Measurements from ENCODE around the gene PPFIBP1.
"Not testable (repeated sequence)": the region's sequence is repeated elsewhere in the genome, so short reads cannot be mapped to it uniquely, and the experiment has no call there.

PPFIBP1 gene

GRCh38 chr12:27577688-27578087 lies 53.7 kb downstream of the PPFIBP1 start:
- Histone ChIP-seq H4K91ac (ENCODE audit: low read depth, low read length) (no peak overlapping the region), H3K14ac (ENCODE audit: low read length) (no peak overlapping the region), H3K27ac (ENCODE audit: low read depth, low read length) (no peak overlapping the region), H2AK5ac (ENCODE audit: low read length) (no peak overlapping the region), H3K9ac (ENCODE audit: low read length) (no peak overlapping the region), H2BK5ac (ENCODE audit: low read depth, low read length, poor library complexity) (no peak overlapping the region), H3K23ac (ENCODE audit: low read length) (no peak overlapping the region), H2AFZ (ENCODE audit: insufficient read depth, low read length, poor library complexity) (no peak overlapping the region), H3K79me2 (ENCODE audit: control insufficient read depth, insufficient read depth, low read length, poor library complexity) (no peaks in the 10 kb centered on the region), H2BK12ac (ENCODE audit: low read length) (no peak overlapping the region), H4K8ac (ENCODE audit: low read depth, low read length) (no peak overlapping the region), H2BK120ac (ENCODE audit: insufficient read depth, low read length, poor library complexity) (no peak overlapping the region), H4K12ac (ENCODE audit: low read depth, low read length) (no peak overlapping the region), H3K9me3 (ENCODE audit: insufficient read depth, low read depth, low read length) (no peaks in the 10 kb centered on the region), H3K79me1 (ENCODE audit: low read length) (no peaks in the 10 kb centered on the region), H3K36me3 (ENCODE audit: control insufficient read depth in 1 of 2, insufficient read depth in 2 of 2, low read length in 2 of 2) (peaks cover 6 to 13% of the 10 kb centered on the region in 2 experiments), H3K4me2 (ENCODE audit: low read length) (no peak overlapping the region), H3K18ac (ENCODE audit: low read length) (no peak overlapping the region), H3K27me3 (ENCODE audit: insufficient read depth, low read length) (no peaks in the 10 kb centered on the region), H3K4me1 (ENCODE audit: control insufficient read depth in 1 of 2, insufficient read depth in 2 of 2, low read length in 2 of 2) (peaks cover 0 to 4% of the 10 kb centered on the region in 2 experiments), H3K4me3 (ENCODE audit: low read depth, low read length) (no peak overlapping the region), H3K4ac (ENCODE audit: low read depth, low read length) (no peak overlapping the region)
- WGBS (ENCODE audit: extremely low coverage, insufficient coverage, insufficient read length): 100% methylated on average over 1 of the region's 4 CpGs
- DNase-seq: no peak

GRCh38 chr12:27578689-27579372 lies 54.8 kb downstream of the PPFIBP1 start:
- WGBS (ENCODE audit: extremely low coverage, insufficient coverage, insufficient read length): no CpG with 5 or more reads among the region's 7 CpGs
- DNase-seq: no peak
- no peak overlapping the region for H2AK5ac ChIP-seq (ENCODE audit: low read length)

GRCh38 chr12:27580561-27581330 lies 56.7 kb downstream of the PPFIBP1 start:
- H2AFZ ChIP-seq (ENCODE audit: insufficient read depth, low read length, poor library complexity): no peak overlapping the region
- no peak overlapping the region for H2BK120ac ChIP-seq (ENCODE audit: insufficient read depth, low read length, poor library complexity)
- no peak overlapping the region for H3K4me2 ChIP-seq (ENCODE audit: low read length)
- WGBS (ENCODE audit: extremely low coverage, insufficient coverage, insufficient read length): no CpG with 5 or more reads among the region's 9 CpGs
- no peak overlapping the region for H3K4ac ChIP-seq (ENCODE audit: low read depth, low read length)
- no peak overlapping the region for H2BK5ac ChIP-seq (ENCODE audit: low read depth, low read length, poor library complexity)
- DNase-seq: no peak
- H3K27me3 ChIP-seq (ENCODE audit: insufficient read depth, low read length): no peaks in the 10 kb centered on the region
- H4K8ac ChIP-seq (ENCODE audit: low read depth, low read length): no peak overlapping the region
- no peaks in the 10 kb centered on the region for H3K79me1 ChIP-seq (ENCODE audit: low read length)
- H4K12ac ChIP-seq (ENCODE audit: low read depth, low read length): no peak overlapping the region
- H3K23ac ChIP-seq (ENCODE audit: low read length): no peak overlapping the region
- no peak overlapping the region for H2AK5ac ChIP-seq (ENCODE audit: low read length)
- no peak overlapping the region for H3K9ac ChIP-seq (ENCODE audit: low read length)
- no peak overlapping the region for H3K27ac ChIP-seq (ENCODE audit: low read depth, low read length)
- no peaks in the 10 kb centered on the region for H3K9me3 ChIP-seq (ENCODE audit: insufficient read depth, low read depth, low read length)
- no peak overlapping the region for H3K4me3 ChIP-seq (ENCODE audit: low read depth, low read length)
- H4K91ac ChIP-seq (ENCODE audit: low read depth, low read length): no peak overlapping the region
- peaks cover 9 to 17% of the 10 kb centered on the region in 2 experiments for H3K36me3 ChIP-seq (ENCODE audit: control insufficient read depth in 1 of 2, insufficient read depth in 2 of 2, low read length in 2 of 2)
- peaks cover 2% of the 10 kb centered on the region for H3K79me2 ChIP-seq (ENCODE audit: control insufficient read depth, insufficient read depth, low read length, poor library complexity)
- peaks cover 0 to 4% of the 10 kb centered on the region in 2 experiments for H3K4me1 ChIP-seq (ENCODE audit: control insufficient read depth in 1 of 2, insufficient read depth in 2 of 2, low read length in 2 of 2)
- H2BK12ac ChIP-seq (ENCODE audit: low read length): no peak overlapping the region
- H3K18ac ChIP-seq (ENCODE audit: low read length): no peak overlapping the region
- no peak overlapping the region for H3K14ac ChIP-seq (ENCODE audit: low read length)

More at GRCh38 chr12:27578689-27579372, 54.8 kb downstream of the PPFIBP1 start:
- no peak overlapping the region for H3K4me2 ChIP-seq (ENCODE audit: low read length)
- no peak overlapping the region for H3K14ac ChIP-seq (ENCODE audit: low read length)
- no peak overlapping the region for H2BK5ac ChIP-seq (ENCODE audit: low read depth, low read length, poor library complexity)
- no peak overlapping the region for H2BK12ac ChIP-seq (ENCODE audit: low read length)
- no peak overlapping the region for H2BK120ac ChIP-seq (ENCODE audit: insufficient read depth, low read length, poor library complexity)
- H3K4me3 ChIP-seq (ENCODE audit: low read depth, low read length): no peak overlapping the region
- no peak overlapping the region for H2AFZ ChIP-seq (ENCODE audit: insufficient read depth, low read length, poor library complexity)
- H3K18ac ChIP-seq (ENCODE audit: low read length): no peak overlapping the region
- H3K36me3 ChIP-seq (ENCODE audit: control insufficient read depth in 1 of 2, insufficient read depth in 2 of 2, low read length in 2 of 2): peaks cover 6 to 13% of the 10 kb centered on the region in 2 experiments
- no peak overlapping the region for H4K8ac ChIP-seq (ENCODE audit: low read depth, low read length)
- no peak overlapping the region for H3K4ac ChIP-seq (ENCODE audit: low read depth, low read length)
- H3K27me3 ChIP-seq (ENCODE audit: insufficient read depth, low read length): no peaks in the 10 kb centered on the region
- H3K79me1 ChIP-seq (ENCODE audit: low read length): no peaks in the 10 kb centered on the region
- H4K91ac ChIP-seq (ENCODE audit: low read depth, low read length): no peak overlapping the region
- peaks cover 0 to 4% of the 10 kb centered on the region in 2 experiments for H3K4me1 ChIP-seq (ENCODE audit: control insufficient read depth in 1 of 2, insufficient read depth in 2 of 2, low read length in 2 of 2)
- no peak overlapping the region for H3K9ac ChIP-seq (ENCODE audit: low read length)
- H3K27ac ChIP-seq (ENCODE audit: low read depth, low read length): no peak overlapping the region
- H3K79me2 ChIP-seq (ENCODE audit: control insufficient read depth, insufficient read depth, low read length, poor library complexity): no peaks in the 10 kb centered on the region
- no peaks in the 10 kb centered on the region for H3K9me3 ChIP-seq (ENCODE audit: insufficient read depth, low read depth, low read length)
- H3K23ac ChIP-seq (ENCODE audit: low read length): no peak overlapping the region
- H4K12ac ChIP-seq (ENCODE audit: low read depth, low read length): no peak overlapping the region

GRCh38 chr12:27581331-27581671 lies 57.3 kb downstream of the PPFIBP1 start:
- H3K27ac ChIP-seq (ENCODE audit: low read depth, low read length); H3K79me1 ChIP-seq (ENCODE audit: low read length); H4K91ac ChIP-seq (ENCODE audit: low read depth, low read length): not testable (repeated sequence)

More at GRCh38 chr12:27581331-27581671, 57.3 kb downstream of the PPFIBP1 start:
- H3K18ac ChIP-seq (ENCODE audit: low read length); H4K8ac ChIP-seq (ENCODE audit: low read depth, low read length); H3K9me3 ChIP-seq (ENCODE audit: insufficient read depth, low read depth, low read length); H3K79me2 ChIP-seq (ENCODE audit: control insufficient read depth, insufficient read depth, low read length, poor library complexity); H3K9ac ChIP-seq (ENCODE audit: low read length); H2AK5ac ChIP-seq (ENCODE audit: low read length); DNase-seq; H3K14ac ChIP-seq (ENCODE audit: low read length); H3K4me3 ChIP-seq (ENCODE audit: low read depth, low read length); H3K4ac ChIP-seq (ENCODE audit: low read depth, low read length); H3K27me3 ChIP-seq (ENCODE audit: insufficient read depth, low read length); H2BK5ac ChIP-seq (ENCODE audit: low read depth, low read length, poor library complexity); H2BK12ac ChIP-seq (ENCODE audit: low read length); H2BK120ac ChIP-seq (ENCODE audit: insufficient read depth, low read length, poor library complexity); H2AFZ ChIP-seq (ENCODE audit: insufficient read depth, low read length, poor library complexity); H3K4me1 ChIP-seq (ENCODE audit: control insufficient read depth in 1 of 2, insufficient read depth in 2 of 2, low read length in 2 of 2); H4K12ac ChIP-seq (ENCODE audit: low read depth, low read length); H3K4me2 ChIP-seq (ENCODE audit: low read length); H3K23ac ChIP-seq (ENCODE audit: low read length): not testable (repeated sequence)
- H3K36me3 ChIP-seq (ENCODE audit: control insufficient read depth in 1 of 2, insufficient read depth in 2 of 2, low read length in 2 of 2): peaks cover 8 to 15% of the 10 kb centered on the region in 2 experiments
- no CpG with 5 or more reads among the region's 1 CpG for WGBS (ENCODE audit: extremely low coverage, insufficient coverage, insufficient read length)

Measured in trophoblast cell (in vitro differentiated cells and primary cell).